ENCODE measurements around the gene ARHGEF18.

The ARHGEF18 gene

DNA sequence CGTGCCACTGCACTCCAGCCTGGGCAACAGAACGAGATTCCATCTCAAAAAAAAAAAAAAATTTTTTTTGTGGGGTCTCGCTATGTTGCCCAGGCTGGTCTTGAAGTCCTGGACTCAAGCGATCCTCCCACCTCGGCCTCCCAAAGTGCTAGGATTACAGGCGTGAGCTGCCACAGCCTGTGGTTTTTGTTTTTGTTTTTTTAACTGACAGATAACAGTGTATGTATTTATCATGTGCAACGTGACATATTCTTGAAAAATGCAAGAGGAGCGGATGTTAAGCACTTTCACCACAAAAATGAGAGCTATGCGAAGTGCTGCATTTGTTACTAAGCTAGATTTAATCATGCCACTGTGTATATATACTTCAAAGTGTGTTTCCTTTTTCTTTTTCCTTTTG is 49.0 kb downstream of the ARHGEF18 start:
- CTCF ChIA-PET, result interaction anchor here (1.0 to 1.8 kb wide), 6 partner anchors 8 to 43 kb away, joined by 3 to 8 read pairs (median 4); no protein-coding TSS in a partner anchor
- no peak for DNase-seq (ENCODE audit: extremely low spot score)
- POLR2A ChIA-PET, result no interaction called here
- TF ChIP-seq, protein P1, sequence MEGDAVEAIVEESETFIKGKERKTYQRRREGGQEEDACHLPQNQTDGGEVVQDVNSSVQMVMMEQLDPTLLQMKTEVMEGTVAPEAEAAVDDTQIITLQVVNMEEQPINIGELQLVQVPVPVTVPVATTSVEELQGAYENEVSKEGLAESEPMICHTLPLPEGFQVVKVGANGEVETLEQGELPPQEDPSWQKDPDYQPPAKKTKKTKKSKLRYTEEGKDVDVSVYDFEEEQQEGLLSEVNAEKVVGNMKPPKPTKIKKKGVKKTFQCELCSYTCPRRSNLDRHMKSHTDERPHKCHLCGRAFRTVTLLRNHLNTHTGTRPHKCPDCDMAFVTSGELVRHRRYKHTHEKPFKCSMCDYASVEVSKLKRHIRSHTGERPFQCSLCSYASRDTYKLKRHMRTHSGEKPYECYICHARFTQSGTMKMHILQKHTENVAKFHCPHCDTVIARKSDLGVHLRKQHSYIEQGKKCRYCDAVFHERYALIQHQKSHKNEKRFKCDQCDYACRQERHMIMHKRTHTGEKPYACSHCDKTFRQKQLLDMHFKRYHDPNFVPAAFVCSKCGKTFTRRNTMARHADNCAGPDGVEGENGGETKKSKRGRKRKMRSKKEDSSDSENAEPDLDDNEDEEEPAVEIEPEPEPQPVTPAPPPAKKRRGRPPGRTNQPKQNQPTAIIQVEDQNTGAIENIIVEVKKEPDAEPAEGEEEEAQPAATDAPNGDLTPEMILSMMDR (IDR thresholded peaks at IDR 0.05; ENCODE audit: control extremely low read depth, extremely low read depth, low read depth, missing control alignments), result no peak
